Measurements from ENCODE around the gene SFXN5.

Gene SFXN5

DNA sequence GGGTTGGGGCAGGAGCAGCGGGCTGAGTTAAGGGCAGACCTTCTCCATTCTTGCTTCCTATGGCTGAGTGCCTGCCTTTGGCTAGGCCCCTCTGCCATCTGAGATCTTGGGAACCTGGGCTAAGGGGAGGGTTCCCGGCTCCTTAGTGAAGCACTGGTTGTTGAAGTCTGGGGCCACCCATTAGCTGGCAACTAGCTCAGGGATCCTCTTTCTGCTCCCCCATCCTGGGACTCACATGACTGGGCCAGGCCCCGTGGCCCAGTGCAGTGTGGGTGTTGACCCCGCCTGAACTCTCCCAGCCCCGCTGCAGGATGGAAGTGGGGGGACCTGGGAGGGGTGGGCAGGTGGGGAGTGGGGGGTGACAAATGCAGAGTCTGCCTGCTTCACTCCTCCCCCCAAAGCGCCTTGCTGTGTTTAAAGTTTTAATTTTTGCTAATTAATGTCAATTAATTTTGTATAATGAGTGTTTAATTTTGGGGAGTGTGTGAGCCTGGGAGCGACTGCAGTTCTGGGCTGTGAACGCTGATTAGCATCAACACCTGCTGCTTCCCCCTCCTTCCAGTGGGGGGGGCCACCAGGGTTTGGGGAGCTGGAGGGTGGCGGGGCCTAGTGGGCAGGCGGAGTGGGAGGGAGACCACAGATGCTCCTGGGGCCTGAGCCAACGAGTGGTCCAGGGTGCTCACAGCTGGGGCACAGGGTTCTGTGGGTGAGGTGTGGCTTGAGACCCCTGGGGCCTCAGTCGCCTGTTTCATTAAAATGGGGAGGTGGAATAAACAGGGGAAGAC is 99.0 kb downstream of the SFXN5 start:
- DNase-seq: no peak

- DNase-seq: no peak
Observed at GRCh38 chr2:72971036-72971435, 100.5 kb downstream of the SFXN5 start.

- DNase-seq: no peak
Observed at GRCh38 chr2:72969706-72970105, 101.8 kb downstream of the SFXN5 start.

DNA sequence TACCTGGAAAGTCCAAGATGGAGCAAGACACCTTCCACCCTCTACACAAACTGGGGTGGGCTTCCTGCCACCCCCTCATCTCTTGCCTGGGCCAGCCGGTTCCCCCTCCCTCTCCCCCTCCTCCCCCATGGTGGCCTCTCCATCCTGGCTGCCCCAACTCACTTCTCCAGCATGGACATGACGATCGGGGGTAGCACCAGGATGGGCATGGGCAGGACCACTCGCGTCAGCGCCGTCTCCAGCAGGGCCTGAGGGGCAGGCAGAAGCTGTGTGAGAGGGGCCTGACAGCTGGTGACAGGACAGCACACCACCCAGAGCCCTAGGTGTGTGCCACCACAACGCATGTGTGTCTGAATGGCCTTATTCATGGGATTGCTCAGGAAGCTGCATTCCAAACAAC is 103.2 kb downstream of the SFXN5 start:
- DNase-seq: no peak

GRCh38 chr2:72965770-72966450 is 105.6 kb downstream of the SFXN5 start:
- DNase-seq: no peak

DNA sequence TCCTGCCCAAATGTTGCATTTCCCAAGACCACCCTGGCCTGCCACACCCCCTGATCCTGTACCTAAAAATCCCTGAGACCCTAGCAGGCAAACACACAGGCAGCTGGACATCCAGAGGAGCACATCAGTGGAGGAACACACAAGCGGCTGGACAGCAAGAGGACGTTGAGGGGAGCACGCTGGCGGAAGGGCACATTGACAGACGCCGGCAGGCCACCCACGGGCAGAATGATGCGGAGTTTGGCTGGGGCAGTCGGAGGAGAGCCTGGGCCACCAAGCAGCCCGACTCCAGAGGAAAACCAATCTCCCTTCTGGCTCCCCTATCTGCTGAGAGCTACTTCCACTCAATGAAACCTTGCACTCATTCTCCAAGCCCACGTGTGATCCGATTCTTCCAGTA is 106.5 kb downstream of the SFXN5 start:
- no peak for DNase-seq

- no peak for DNase-seq
Observed at GRCh38 chr2:72964146-72964525, 107.4 kb downstream of the SFXN5 start.

- DNase-seq: no peak
Observed at GRCh38 chr2:72963423-72964145, 107.9 kb downstream of the SFXN5 start.

DNA sequence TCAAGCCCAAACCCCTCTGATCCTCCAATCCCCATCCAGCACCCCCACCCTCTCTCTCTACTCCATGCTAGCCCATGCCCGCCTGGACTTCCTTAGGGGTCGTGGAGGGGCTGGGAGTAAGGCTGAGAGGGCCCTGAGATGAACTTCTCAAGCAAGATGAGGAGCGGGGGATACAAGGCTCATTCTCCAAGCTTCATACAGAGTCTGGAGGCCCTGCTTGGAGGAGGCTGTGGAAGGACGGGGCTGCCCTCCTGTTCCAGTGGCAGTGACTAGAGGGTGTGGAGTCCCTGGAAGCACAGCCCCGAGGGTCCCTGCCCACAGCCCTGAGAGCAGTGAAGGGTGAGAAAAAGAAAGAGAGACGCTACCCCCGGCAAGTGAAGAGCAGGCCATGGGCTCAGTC is 108.6 kb downstream of the SFXN5 start:
- no peak for DNase-seq

GRCh38 chr2:72961853-72962468 is 109.6 kb downstream of the SFXN5 start:
- no peak for DNase-seq

DNA sequence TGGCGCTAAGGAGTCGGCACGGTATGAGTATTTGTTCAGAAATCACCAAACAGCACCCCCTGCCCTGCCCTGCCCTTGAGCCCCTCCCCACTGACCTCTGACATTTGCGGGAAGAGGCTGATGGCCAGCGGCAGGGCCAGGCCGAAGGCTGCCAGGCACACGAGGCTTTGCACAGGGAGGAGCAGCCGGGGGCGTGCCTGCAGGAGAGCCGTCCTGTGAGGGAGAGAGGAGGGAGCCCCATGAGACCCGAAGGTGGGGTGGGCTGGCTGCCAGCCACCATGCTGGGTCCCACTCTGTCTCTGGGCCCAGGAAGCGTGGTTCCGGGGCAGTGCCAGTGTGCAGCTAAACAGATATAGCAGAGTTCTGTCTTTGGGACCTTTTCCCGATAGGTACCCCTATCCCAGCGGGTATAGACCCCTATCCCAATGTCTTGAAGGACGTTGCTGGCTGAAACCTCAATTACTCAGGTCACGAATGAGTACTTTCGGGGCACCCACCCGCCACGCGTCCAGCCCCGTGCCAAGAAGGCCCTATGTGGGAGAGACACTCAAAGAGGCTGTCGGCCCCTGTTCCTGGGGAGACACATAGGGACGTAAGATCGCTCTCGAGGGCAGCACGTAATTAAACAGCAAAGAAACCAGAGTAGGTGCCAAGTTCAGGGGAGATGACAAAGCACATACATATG is 110.3 kb downstream of the SFXN5 start:
- no peak for DNase-seq

- DNase-seq: no peak
Observed at GRCh38 chr2:72959995-72960981, 111.2 kb downstream of the SFXN5 start.

GRCh38 chr2:72959554-72959953 is 112.0 kb downstream of the SFXN5 start:
- DNase-seq: no peak

GRCh38 chr2:72958542-72959385 is 112.7 kb downstream of the SFXN5 start:
- DNase-seq: no peak

DNA sequence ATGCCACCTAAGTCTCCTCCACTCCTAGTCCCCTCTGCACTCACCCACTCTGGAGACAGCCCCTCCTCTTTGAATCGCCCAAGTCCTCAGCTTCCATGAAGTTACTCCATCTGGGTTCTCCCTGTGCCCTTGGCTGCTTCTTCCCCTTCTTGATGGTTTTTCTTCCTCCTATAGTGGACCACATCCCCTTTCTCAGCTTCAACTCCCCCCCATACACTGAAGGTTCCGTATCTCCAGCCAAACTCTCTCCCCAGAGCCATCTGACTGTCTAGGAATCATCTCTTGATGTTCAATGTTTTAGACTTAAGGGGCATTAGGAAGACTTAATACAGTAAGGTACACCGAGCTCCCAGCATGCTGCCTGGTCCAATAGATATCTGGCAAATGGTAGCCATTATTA is 114.6 kb downstream of the SFXN5 start:
- no peak for DNase-seq

- no peak for DNase-seq
Observed at GRCh38 chr2:72956050-72956395, 115.5 kb downstream of the SFXN5 start.

GRCh38 chr2:72955228-72956049 is 116.1 kb downstream of the SFXN5 start:
- DNase-seq: no peak

GRCh38 chr2:72954376-72955227 is 116.9 kb downstream of the SFXN5 start:
- DNase-seq: no peak

- no peak for DNase-seq
Observed at GRCh38 chr2:72953976-72954375, 117.5 kb downstream of the SFXN5 start.
